Lung (tissue), 12 donors: Measurements from ENCODE around the gene RUFY4. TPM values are rescaled to one million over a fixed set of nuclear protein-coding genes. Genes with fewer than 3 reads are reported as not detected.

Experiments
- ATAC-seq: fragments of 200-7000 bp; cut with Tn5 transposase; one replicate; pipeline ENCODE4 v1.9.1; 2020; ENCODE audit warnings: moderate number of reproducible peaks; ENCODE audit not compliant: insufficient read depth, low FRiP score
- DNase-seq, 3 donors: peaks; one replicate each; pipeline ENCODE4 v3.0.0-alpha.2; 2013 to 2017
- H3K27ac ChIP-seq, 2 donors: one replicate each; pipeline ENCODE4 v1.5.1; 2013; ENCODE audit warnings: mild to moderate bottlenecking in 2 of 2, moderate library complexity in 2 of 2, control low read depth in 1 of 2, inconsistent platforms in 1 of 2, low read depth in 1 of 2, low read length in 1 of 2
- H3K27me3 ChIP-seq, 3 donors: one replicate each; pipeline ENCODE4 v1.5.1; 2013; ENCODE audit warnings: low read length in 2 of 3; ENCODE audit not compliant: control insufficient read depth in 3 of 3, insufficient read depth in 3 of 3
- H3K36me3 ChIP-seq, 4 donors: one replicate each; pipeline ENCODE4 v1.5.1; 2013; ENCODE audit warnings: low read length in 4 of 4, mild to moderate bottlenecking in 1 of 4, moderate library complexity in 1 of 4; ENCODE audit not compliant: control insufficient read depth in 4 of 4, insufficient read depth in 4 of 4
- H3K4me1 ChIP-seq, 5 donors: one replicate each; pipeline ENCODE4 v1.5.1; 2013; ENCODE audit warnings: low read length in 5 of 5, mild to moderate bottlenecking in 2 of 5, moderate library complexity in 1 of 5; ENCODE audit not compliant: control insufficient read depth in 5 of 5, insufficient read depth in 5 of 5
- H3K4me3 ChIP-seq: one replicate; pipeline ENCODE4 v1.5.1; 2013; ENCODE audit warnings: mild to moderate bottlenecking, control low read depth, moderate library complexity
- H3K9ac ChIP-seq, 2 donors: one replicate each; pipeline ENCODE4 v1.5.1; 2013; ENCODE audit warnings: low read length in 2 of 2, control low read depth in 1 of 2; ENCODE audit not compliant: insufficient read depth in 1 of 2
- H3K9me3 ChIP-seq, 4 donors: one replicate each; pipeline ENCODE4 v1.5.1; 2013; ENCODE audit warnings: low read length in 3 of 4, mild to moderate bottlenecking in 1 of 4, moderate library complexity in 1 of 4; ENCODE audit not compliant: control insufficient read depth in 4 of 4, insufficient read depth in 3 of 4
- CTCF ChIP-seq: IDR thresholded peaks from 2 replicates; pipeline ENCODE4 v1.5.1; 2012; ENCODE audit warnings: mild to moderate bottlenecking; ENCODE audit errors: control extremely low read depth, extremely low read depth
- WGBS, 2 donors: extraction: QIAGEN DNeasy Blood & Tissue Kit; methylation state at CpG; one replicate each; pipeline ENCODE4 v1.1.7; 2013; 5-methylcytosine and 5-hydroxymethylcytosine counted together
- polyA plus RNA-seq, 2 donors: library from polyadenylated mRNA; stranded (reverse); fragments of 200-250 nt; gene quantifications; one replicate each; pipeline ENCODE4 v1.2.1, GENCODE V29; 2013
- total RNA-seq, 2 donors: library from RNA; depleted of rRNA in 1 of 2; stranded (reverse); fragments of >200 nt in 1 of 2; gene quantifications; one replicate each; pipeline ENCODE4 v1.2.1, GENCODE V29; 2014 to 2021
- donor health status: control.
- donor health status: control.
- donor health status: Bipolar disorder and iron deficiency.
- donor health status: healthy.
- donor health status: DM: yes; HTN: yes; CAD: no.

Gene RUFY4
- total and polyA plus RNA-seq, 4 donors: 0.15 to 0.57 (median 0.37) TPM

GRCh38 chr2:218026244-218026643, 42.8 kb upstream of the RUFY4 start:
- H3K9ac ChIP-seq: no peak overlapping the region

GRCh38 chr2:218026676-218027425, 42.2 kb upstream of the RUFY4 start:
- ATAC-seq (no peak), DNase-seq (no peak)
- no peak overlapping the region for H3K27ac ChIP-seq
- H3K9ac ChIP-seq: no peak overlapping the region
- no peaks in the 10 kb centered on the region for H3K27me3 ChIP-seq
- no peaks in the 10 kb centered on the region for H3K36me3 ChIP-seq
- H3K4me1 ChIP-seq: peaks cover 0 to 17% (median 6%) of the 10 kb centered on the region in 5 donors
- 73% methylated on average over 17 of the region's 17 CpGs for WGBS, 2 donors
- no peaks in the 10 kb centered on the region for H3K9me3 ChIP-seq
- TF ChIP-seq CTCF: no peak
- no peak overlapping the region for H3K4me3 ChIP-seq

More at GRCh38 chr2:218026244-218026643, 42.8 kb upstream of the RUFY4 start:
- no peak overlapping the region for H3K27ac ChIP-seq
- H3K36me3 ChIP-seq: no peaks in the 10 kb centered on the region
- no peak for TF ChIP-seq CTCF
- no peak overlapping the region for H3K4me3 ChIP-seq
- H3K9me3 ChIP-seq: no peaks in the 10 kb centered on the region
- ATAC-seq: no peak
- 93 to 98% methylated on average over 7 of the region's 7 CpGs for WGBS, 2 donors
- peaks cover 0 to 17% (median 6%) of the 10 kb centered on the region in 5 donors for H3K4me1 ChIP-seq
- H3K27me3 ChIP-seq: no peaks in the 10 kb centered on the region
- DNase-seq: no peak

GRCh38 chr2:218027426-218028188, 41.4 kb upstream of the RUFY4 start:
- no peaks in the 10 kb centered on the region for H3K27me3 ChIP-seq
- DNase-seq (no peak), ATAC-seq (no peak)
- no peak overlapping the region for H3K27ac ChIP-seq
- 92 to 94% methylated on average over 6 of the region's 6 CpGs for WGBS, 2 donors
- H3K9ac ChIP-seq: no peak overlapping the region
- no peak for TF ChIP-seq CTCF
- H3K9me3 ChIP-seq: no peaks in the 10 kb centered on the region
- no peaks in the 10 kb centered on the region for H3K36me3 ChIP-seq
- H3K4me1 ChIP-seq: peaks cover 0 to 17% (median 6%) of the 10 kb centered on the region in 5 donors
- no peak overlapping the region for H3K4me3 ChIP-seq
